Mucosa of descending colon (tissue), 3 donors: ENCODE data around the gene LARGE1. TPM values are rescaled to one million over a fixed set of nuclear protein-coding genes. Genes with fewer than 3 reads are reported as not detected.
"Not testable (repeated sequence)": the region's sequence is repeated elsewhere in the genome, so short reads cannot be mapped to it uniquely, and the experiment has no call there.

Experiments used
- ATAC-seq: fragments of 200-7000 bp; cut with Tn5 transposase; one replicate; pipeline ENCODE4 v1.9.1; 2020; ENCODE audit warnings: mild to moderate bottlenecking, moderate library complexity
- DNase-seq, 3 donors: peaks; one replicate each; pipeline ENCODE4 v3.0.0-alpha.2; 2020
- H3K36me3 ChIP-seq: fragments of 200-600 bp; one replicate; pipeline ENCODE4 v1.8.0; 2021; ENCODE audit warnings: low read depth, mild to moderate bottlenecking
- H3K4me1 ChIP-seq: fragments of 200-600 bp; one replicate; pipeline ENCODE4 v1.8.0; 2021; ENCODE audit warnings: low read depth, mild to moderate bottlenecking
- H3K4me3 ChIP-seq: fragments of 200-600 bp; one replicate; pipeline ENCODE4 v1.8.0; 2021; ENCODE audit warnings: mild to moderate bottlenecking
- H3K9me3 ChIP-seq: fragments of 200-600 bp; one replicate; pipeline ENCODE4 v1.8.0; 2021; ENCODE audit warnings: mild to moderate bottlenecking
- CTCF ChIP-seq: fragments of 200-600 bp; IDR thresholded peaks from one replicate; pipeline ENCODE4 v1.8.0; 2022; ENCODE audit warnings: antibody characterized with exemption, mild to moderate bottlenecking
- intact Hi-C, 2 donors: fragments of 100-400 bp; cut with DNase I in 1 of 2; cut with micrococcal nuclease in 1 of 2; formaldehyde crosslinking; loops; one replicate each; pipeline versions ENCODE4 v1.11.0 to v1.11.1; 2022; cut with DNase I, micrococcal nuclease
- total RNA-seq, 3 donors: library from RNA; stranded (reverse); fragmentation: NEBNext Ultra II Directional in 2 of 3; extraction: Animal tissue kit (Norgen Biotek cat#: 25700) in 2 of 3; gene quantifications; one replicate each; pipeline versions ENCODE4 v1.2.1 to v1.2.4, GENCODE V29; 2021 to 2023
- donor health status: DM: no; HTN: no; CAD: no; lungs with moderate emphysema.
- donor health status: DM: no; HTN: no; CAD: no.
- donor health status: DM: no; HTN: yes; CAD: no.

Gene LARGE1
- total RNA-seq, 3 donors from 2014 or later = 29.3 to 93.8 (median 67.7) TPM

DNA sequence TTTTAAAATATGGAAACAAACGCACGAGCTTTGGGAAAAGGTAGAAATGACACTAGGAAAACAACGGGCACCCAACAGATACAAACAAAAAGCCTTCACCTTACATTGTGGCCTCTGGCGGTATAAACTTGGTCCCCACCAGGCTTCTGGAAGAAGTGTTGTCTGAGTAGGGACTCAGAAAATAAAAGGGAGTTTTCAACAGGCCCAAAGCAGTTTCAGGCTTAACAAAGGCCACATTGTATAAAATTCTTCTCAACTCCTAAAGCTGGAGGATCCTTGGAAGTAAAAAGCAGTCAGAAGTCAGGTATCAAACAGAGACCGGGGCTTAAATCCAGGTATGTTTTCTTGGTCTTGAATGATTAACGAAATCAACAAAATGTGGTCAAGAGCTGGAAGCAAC, 61.0 kb downstream of the LARGE1 start:
- TF ChIP-seq CTCF = no peak
- Histone ChIP-seq H3K4me3 (no peak overlapping the region), H3K4me1 (peaks cover 3% of the 10 kb centered on the region), H3K36me3 (no peaks in the 10 kb centered on the region), H3K9me3 (no peaks in the 10 kb centered on the region)
- intact Hi-C loops = no loop called here
- ATAC-seq (no peak), DNase-seq (no peak)

GRCh38 chr22:33858653-33859052, 61.6 kb downstream of the LARGE1 start:
- intact Hi-C loops, H3K4me3 ChIP-seq, DNase-seq, H3K36me3 ChIP-seq, H3K9me3 ChIP-seq, ATAC-seq, H3K4me1 ChIP-seq: not testable (repeated sequence)

DNA sequence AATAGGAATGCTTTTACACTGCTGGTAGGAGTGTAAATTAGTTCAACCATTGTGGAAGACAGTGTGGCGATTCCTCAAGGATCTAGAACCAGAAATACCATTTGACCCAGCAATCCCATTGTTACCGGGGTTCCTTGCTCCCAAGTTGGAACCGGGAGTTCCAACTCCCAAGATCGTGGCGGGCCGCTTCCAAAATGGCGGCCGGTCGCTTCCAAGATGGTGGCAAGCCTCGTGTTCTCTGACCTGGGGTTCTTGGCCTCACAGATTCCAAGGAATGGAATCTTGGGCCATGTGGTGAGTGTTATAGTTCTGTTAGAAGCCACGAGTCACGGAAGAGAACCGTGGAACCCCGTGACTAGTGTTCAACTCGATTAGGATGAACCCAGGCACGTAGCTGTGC, 62.5 kb downstream of the LARGE1 start:
- H3K36me3 ChIP-seq, H3K4me3 ChIP-seq, ATAC-seq, intact Hi-C loops, H3K9me3 ChIP-seq, DNase-seq: not testable (repeated sequence)
- peaks cover 12% of the 10 kb centered on the region for H3K4me1 ChIP-seq

- ATAC-seq (no peak), DNase-seq (no peak)
- intact Hi-C loops = no loop called here
- no peak overlapping the region for H3K4me3 ChIP-seq
- H3K36me3 ChIP-seq = no peaks in the 10 kb centered on the region
- H3K4me1 ChIP-seq = peaks cover 35% of the 10 kb centered on the region
- no peaks in the 10 kb centered on the region for H3K9me3 ChIP-seq
- TF ChIP-seq CTCF = no peak
These were observed 65.6 kb downstream of the LARGE1 start for GRCh38 chr22:33854724-33855123.

- Histone ChIP-seq H3K36me3 (no peaks in the 10 kb centered on the region), H3K4me1 (peaks cover 35% of the 10 kb centered on the region), H3K9me3 (no peaks in the 10 kb centered on the region), H3K4me3 (no peak overlapping the region)
- no peak for TF ChIP-seq CTCF
- DNase-seq = peak; percentile 75 to 79 (median 78)
- intact Hi-C loops = no loop called here
- peak; percentile 88 for ATAC-seq
These were observed 66.8 kb downstream of the LARGE1 start for GRCh38 chr22:33853200-33854097.

- no peak for TF ChIP-seq CTCF
- intact Hi-C loops = no loop called here
- Histone ChIP-seq H3K4me1 (peaks cover 35% of the 10 kb centered on the region), H3K4me3 (no peak overlapping the region), H3K36me3 (no peaks in the 10 kb centered on the region), H3K9me3 (no peaks in the 10 kb centered on the region)
- DNase-seq (no peak), ATAC-seq (no peak)
These were observed 68.4 kb downstream of the LARGE1 start for GRCh38 chr22:33851821-33852384.
